SU-DHL-6 (cell line): Measurements from ENCODE around the gene OTUD5.
A peak's percentile ranks its signal among the peaks of the same experiment; 100 is the strongest.

Experiments
- H2AFZ ChIP-seq: fragments of 200-600 bp; sonication (generic); 2 replicates; pipeline ENCODE4 v1.6.1; 2014; ENCODE audit warnings: low read depth, mild to moderate bottlenecking, moderate library complexity, mixed read lengths, antibody characterized with exemption, low read length; ENCODE audit not compliant: severe bottlenecking
- H3F3A ChIP-seq: fragments of 200-600 bp; shearing (Covaris generic); 2 replicates; pipeline ENCODE4 v1.6.0; 2016; ENCODE audit warnings: antibody characterized with exemption, mild to moderate bottlenecking; ENCODE audit not compliant: insufficient read depth
- H3K27ac ChIP-seq: fragments of 200-600 bp; sonication (generic); 2 replicates; pipeline ENCODE4 v1.5.1; 2016; ENCODE audit warnings: low read depth, mild to moderate bottlenecking, low read length, moderate library complexity, mixed read lengths
- H3K27me3 ChIP-seq: fragments of 200-600 bp; sonication (generic), shearing (Covaris generic); 2 replicates; pipeline ENCODE4 v1.6.0; 2014; ENCODE audit warnings: mild to moderate bottlenecking, low read length
- H3K36me3 ChIP-seq: fragments of 200-600 bp; sonication (generic); 2 replicates; pipeline ENCODE4 v1.6.1; 2014; ENCODE audit warnings: mild to moderate bottlenecking, low read length, mixed read lengths
- H3K4me2 ChIP-seq: fragments of 300-600, 200-600 bp; shearing (Covaris generic), sonication (generic); 2 replicates; pipeline ENCODE4 v1.6.0; 2014; ENCODE audit warnings: low read length, low read depth, mild to moderate bottlenecking; ENCODE audit not compliant: poor library complexity, severe bottlenecking
- H3K4me3 ChIP-seq: fragments of 200-600 bp; sonication (generic); 2 replicates; pipeline ENCODE4 v1.5.1; 2014; ENCODE audit warnings: antibody characterized with exemption, low read length, mild to moderate bottlenecking, mixed read lengths; ENCODE audit not compliant: insufficient read depth, poor library complexity, severe bottlenecking
- H3K79me2 ChIP-seq: fragments of 200-600 bp; sonication (generic); 2 replicates; pipeline ENCODE4 v1.6.1; 2014; ENCODE audit warnings: mild to moderate bottlenecking, low read length, moderate library complexity; ENCODE audit not compliant: insufficient read depth
- H3K9ac ChIP-seq: fragments of 200-600 bp; sonication (generic); 2 replicates; pipeline ENCODE4 v1.7.0; 2014; ENCODE audit warnings: mild to moderate bottlenecking, low read length
- H3K9me2 ChIP-seq: fragments of 200-600 bp; sonication (generic); replicated peaks from 2 replicates; pipeline ENCODE4 v1.6.1; 2014; ENCODE audit warnings: low read length; ENCODE audit not compliant: insufficient read depth
- H3K9me3 ChIP-seq: fragments of 200-600 bp; sonication (generic); 2 replicates; pipeline ENCODE4 v1.6.1; 2014; ENCODE audit warnings: low read length, mixed read lengths; ENCODE audit not compliant: insufficient read depth
- H4K20me1 ChIP-seq: fragments of 200-600 bp; sonication (generic); 2 replicates; pipeline ENCODE4 v1.6.1; 2014; ENCODE audit warnings: low read depth, mild to moderate bottlenecking, antibody characterized with exemption, low read length, moderate library complexity, mixed read lengths
- CTCF ChIP-seq: fragments of 200-600 bp; sonication (generic); IDR thresholded peaks from one replicate; pipeline ENCODE4 v1.5.1; 2017; ENCODE audit warnings: antibody characterized with exemption, mild to moderate bottlenecking, low read length, moderate library complexity; ENCODE audit not compliant: insufficient read depth, poor library complexity, severe bottlenecking
- EZH2phosphoT487 ChIP-seq: fragments of 200-600 bp; sonication (generic), shearing (Covaris generic); conservative IDR thresholded peaks from 2 replicates; pipeline ENCODE4 v1.6.1; 2018; ENCODE audit warnings: mild to moderate bottlenecking, antibody characterized with exemption, low read length, moderate library complexity, mixed read lengths

Gene OTUD5

GRCh38 chrX:48960291-48960690 is 2.9 kb upstream of the OTUD5 start:
- H3K9me3 ChIP-seq = no peaks in the 10 kb centered on the region
- H2AFZ ChIP-seq = no peak overlapping the region
- H3K9me2 ChIP-seq = no peaks in the 10 kb centered on the region
- H3K4me3 ChIP-seq = no peak overlapping the region
- no peaks in the 10 kb centered on the region for H4K20me1 ChIP-seq
- H3K9ac ChIP-seq = no peak overlapping the region
- no peak overlapping the region for H3K4me2 ChIP-seq
- H3K36me3 ChIP-seq = no peaks in the 10 kb centered on the region
- peaks cover 12% of the 10 kb centered on the region; the same call in 1 of the 2 replicates for H3K79me2 ChIP-seq
- H3K27ac ChIP-seq = no peak overlapping the region
- no peaks in the 10 kb centered on the region for H3K27me3 ChIP-seq
- H3F3A ChIP-seq = no peaks in the 10 kb centered on the region
- TF ChIP-seq EZH2phosphoT487 (no peak), CTCF (no peak)

GRCh38 chrX:48958635-48959094 is 1.3 kb upstream of the OTUD5 start:
- Histone ChIP-seq H4K20me1 (no peaks in the 10 kb centered on the region), H3K27me3 (no peaks in the 10 kb centered on the region), H3F3A (no peaks in the 10 kb centered on the region), H3K4me2 (peak overlapping the region; percentile 83), H3K79me2 (peaks cover 12% of the 10 kb centered on the region; the same call in 1 of the 2 replicates), H3K9me3 (no peaks in the 10 kb centered on the region), H3K9ac (peak overlapping the region; percentile 74), H2AFZ (peak overlapping the region; percentile 74), H3K4me3 (peak overlapping the region; percentile 61), H3K36me3 (no peaks in the 10 kb centered on the region), H3K9me2 (no peaks in the 10 kb centered on the region), H3K27ac (peak overlapping the region; percentile 54)
- TF ChIP-seq CTCF (no peak), EZH2phosphoT487 (no peak)

GRCh38 chrX:48957827-48958634 is 624 bp upstream of the OTUD5 start:
- no peak for TF ChIP-seq EZH2phosphoT487
- TF ChIP-seq CTCF = no peak
- Histone ChIP-seq H3K4me2 (peak overlapping the region; percentile 83), H3K27me3 (no peaks in the 10 kb centered on the region), H3F3A (no peaks in the 10 kb centered on the region), H3K27ac (peak overlapping the region; percentile 84), H3K9me2 (no peaks in the 10 kb centered on the region), H3K9me3 (no peaks in the 10 kb centered on the region), H4K20me1 (no peaks in the 10 kb centered on the region), H3K79me2 (peaks cover 12% of the 10 kb centered on the region; the same call in 1 of the 2 replicates), H3K36me3 (no peaks in the 10 kb centered on the region), H3K9ac (peak overlapping the region; percentile 75), H2AFZ (no peak overlapping the region), H3K4me3 (peak overlapping the region; percentile 65)
